NCI-H526 (cell line): ENCODE results near the gene IL13.

Experiments
- DNase-seq, 2 experiments: peaks; one replicate each; lab custom pipeline; 2025; lab: John Stamatoyannopoulos, UW

Gene IL13

GRCh38 chr5:132669966-132670882 lies 12.3 kb downstream of the IL13 start:
- DNase-seq, result peak in 1 of 2 experiments; percentile 1

GRCh38 chr5:132671000-132671399 lies 13.0 kb downstream of the IL13 start:
- DNase-seq, result no peak

- DNase-seq, result no peak
Measured at GRCh38 chr5:132673488-132673887, 15.5 kb downstream of the IL13 start.

GRCh38 chr5:132673939-132674630 lies 16.1 kb downstream of the IL13 start, which contains the start of gene IL4:
Gene IL4 (plus strand): TSS chr5:132673989. CDS start chr5:132674051, 62 bp downstream.
- DNase-seq, result no peak

- no peak for DNase-seq
Measured at GRCh38 chr5:132674671-132675506, 16.9 kb downstream of the IL13 start.

- no peak for DNase-seq
Measured at GRCh38 chr5:132675936-132676689, 18.1 kb downstream of the IL13 start.

GRCh38 chr5:132677191-132677590 lies 19.2 kb downstream of the IL13 start:
- DNase-seq, result no peak

- no peak for DNase-seq
Measured at GRCh38 chr5:132677682-132678400, 19.9 kb downstream of the IL13 start.

- DNase-seq, result no peak
Measured at GRCh38 chr5:132678735-132679134, 20.8 kb downstream of the IL13 start.

- no peak for DNase-seq
Measured at GRCh38 chr5:132679166-132679565, 21.2 kb downstream of the IL13 start.

GRCh38 chr5:132679717-132680380 lies 21.9 kb downstream of the IL13 start:
- DNase-seq, result no peak

GRCh38 chr5:132680780-132681475 lies 23.0 kb downstream of the IL13 start:
- DNase-seq, result no peak

- DNase-seq, result no peak
Measured at GRCh38 chr5:132681476-132681831, 23.5 kb downstream of the IL13 start.

GRCh38 chr5:132681983-132682382 lies 24.0 kb downstream of the IL13 start:
- DNase-seq, result no peak

GRCh38 chr5:132684491-132684890 lies 26.5 kb downstream of the IL13 start:
- DNase-seq, result no peak

- no peak for DNase-seq
Measured at GRCh38 chr5:132684922-132685720, 27.1 kb downstream of the IL13 start.

- no peak for DNase-seq
Measured at GRCh38 chr5:132686193-132686592, 28.2 kb downstream of the IL13 start.

GRCh38 chr5:132687995-132688394 lies 30.0 kb downstream of the IL13 start:
- DNase-seq, result no peak
